A549 (cell line): ENCODE results near the gene LYZL2. TPM values are rescaled to one million over a fixed set of nuclear protein-coding genes. Genes with fewer than 3 reads are reported as not detected.
"Not testable (repeated sequence)": the region's sequence is repeated elsewhere in the genome, so short reads cannot be mapped to it uniquely, and the experiment has no call there.

Source experiments
- ATAC-seq, 2 experiments: fragments of 200-7000 bp in 1 of 2; fragments of >200 bp in 1 of 2; cut with Nextera tagmentation in 1 of 2; cut with Tn5 transposase in 1 of 2; 3 replicates each; pipeline versions ENCODE4 v1.8.0 to v1.9.1; 2018 to 2020; ENCODE audit warnings: mild to moderate bottlenecking in 1 of 2, moderate library complexity in 1 of 2
- CTCF ChIA-PET: fragments of 300-600 bp; sonication (Branson Sonifier 250); formaldehyde crosslinking; extraction: SDS; loops from one replicate; lab custom pipeline; 2021; ENCODE audit warnings: antibody characterized with exemption, inconsistent platforms; lab: Yijun Ruan, JAX
- POLR2A ChIA-PET: fragments of 350-600 bp; formaldehyde crosslinking; extraction: SDS; loops from one replicate; lab custom pipeline; 2021; ENCODE audit warnings: antibody characterized with exemption, inconsistent platforms; lab: Yijun Ruan, JAX
- DNase-seq, 2 experiments: peaks; one replicate each; pipeline versions ENCODE4 v3.0.0 to v3.0.0-alpha.2; 2011 to 2016; ENCODE audit warnings: low read depth in 1 of 2, low spot score in 1 of 2
- FAIRE-seq: peaks from 2 replicates; lab custom pipeline; 2011; peaks lifted over from hg19 to GRCh38; lab: Jason Lieb, UNC
- H3K27ac ChIP-seq, 2 experiments: fragments of >200 bp; sonication (Bioruptor Twin); formaldehyde crosslinking; 3 replicates each; pipeline ENCODE4 v1.5.1; 2016 to 2017
- H3K4me1 ChIP-seq: fragments of >200 bp; sonication (Bioruptor Twin); formaldehyde crosslinking; 3 replicates; pipeline ENCODE4 v1.6.1; 2016
- H3K4me2 ChIP-seq: fragments of >200 bp; sonication (Bioruptor Twin); formaldehyde crosslinking; 3 replicates; pipeline ENCODE4 v1.6.1; 2016
- H3K4me3 ChIP-seq: fragments of >200 bp; sonication (Bioruptor Twin); formaldehyde crosslinking; 3 replicates; pipeline ENCODE4 v1.5.1; 2016
- H3K9me3 ChIP-seq: fragments of >200 bp; sonication (Bioruptor Twin); formaldehyde crosslinking; 3 replicates; pipeline ENCODE4 v1.6.1; 2016
- BCL3 ChIP-seq: fragments of >200 bp; sonication (Bioruptor Twin); formaldehyde crosslinking; IDR thresholded peaks from 3 replicates; pipeline ENCODE4 v1.6.1; 2016
- BHLHE40 ChIP-seq: IDR thresholded peaks from 2 replicates; pipeline ENCODE4 v1.6.1; 2012; ENCODE audit warnings: low read depth, low read length, inconsistent platforms
- CBX2 ChIP-seq: fragments of 200-600 bp; sonication (generic); IDR thresholded peaks from 2 replicates; pipeline ENCODE4 v1.6.1; 2016; ENCODE audit warnings: low read depth, mild to moderate bottlenecking, borderline replicate concordance
- CHD4 ChIP-seq: fragments of 200-600 bp; sonication (generic); IDR thresholded peaks from 2 replicates; pipeline ENCODE4 v1.6.1; 2016; ENCODE audit warnings: antibody characterized with exemption, mild to moderate bottlenecking, borderline replicate concordance
- FOSB ChIP-seq: fragments of 250-450 bp; sonication (Bioruptor Pico); IDR thresholded peaks from 2 replicates; pipeline ENCODE4 v1.5.0; 2020; ENCODE audit warnings: mild to moderate bottlenecking, moderate library complexity
- FOSL2 ChIP-seq, 2 experiments: fragments of 450-650 bp in 1 of 2; fragments of >200 bp in 1 of 2; sonication (Bioruptor Twin) in 1 of 2; formaldehyde crosslinking; IDR thresholded peaks; 2 replicates each; pipeline versions ENCODE4 v1.5.0 to v1.6.1; 2016 to 2020; ENCODE audit warnings: mild to moderate bottlenecking in 1 of 2, moderate library complexity in 1 of 2
- HOXB13 ChIP-seq: fragments of 250-450 bp; sonication (Bioruptor Pico); IDR thresholded peaks from 2 replicates; pipeline ENCODE4 v1.5.0; 2020; ENCODE audit warnings: low read depth, mild to moderate bottlenecking, moderate library complexity
- HOXB5 ChIP-seq: fragments of 250-450 bp; sonication (Bioruptor Pico); IDR thresholded peaks from 2 replicates; pipeline ENCODE4 v1.5.0; 2020; ENCODE audit warnings: mild to moderate bottlenecking, moderate library complexity
- KDM1A ChIP-seq: fragments of 200-600 bp; sonication (generic); IDR thresholded peaks from 2 replicates; pipeline ENCODE4 v1.6.1; 2016; ENCODE audit warnings: low read depth, mild to moderate bottlenecking
- MAFK ChIP-seq: fragments of 450-650 bp; IDR thresholded peaks from 2 replicates; pipeline ENCODE4 v1.6.1; 2014; ENCODE audit not compliant: partially characterized antibody
- MYC ChIP-seq: IDR thresholded peaks from 2 replicates; pipeline ENCODE4 v1.6.1; 2012; ENCODE audit warnings: mild to moderate bottlenecking, inconsistent platforms, low read length, improper control_type of control experiment, borderline replicate concordance
- NFE2L2 ChIP-seq: fragments of 150-350 bp; conservative IDR thresholded peaks from 2 replicates; pipeline ENCODE4 v1.6.1; 2014; ENCODE audit warnings: low read length
- NR3C1 ChIP-seq: fragments of >200 bp; sonication (Bioruptor Twin); formaldehyde crosslinking; IDR thresholded peaks from 3 replicates; pipeline ENCODE4 v1.6.1; 2017
- RAD21 ChIP-seq, 2 experiments: fragments of >200 bp in 1 of 2; sonication (Bioruptor Twin) in 1 of 2; formaldehyde crosslinking in 1 of 2; IDR thresholded peaks in 1 of 2; conservative IDR thresholded peaks in 1 of 2; 2 replicates in 1 of 2; 3 replicates in 1 of 2; pipeline ENCODE4 v1.6.1; 2012 to 2018; ENCODE audit warnings: inconsistent platforms in 1 of 2
- RARB ChIP-seq: fragments of 250-450 bp; sonication (Bioruptor Pico); IDR thresholded peaks from 2 replicates; pipeline ENCODE4 v1.8.0; 2021; ENCODE audit warnings: mild to moderate bottlenecking, moderate library complexity
- TFCP2L1 ChIP-seq: fragments of 250-450 bp; sonication (Bioruptor Pico); IDR thresholded peaks from 2 replicates; pipeline ENCODE4 v1.5.0; 2021; ENCODE audit warnings: mild to moderate bottlenecking
- TP53 ChIP-seq: fragments of 250-450 bp; sonication (Bioruptor Pico); IDR thresholded peaks from 2 replicates; pipeline ENCODE4 v1.5.0; 2021; ENCODE audit warnings: mild to moderate bottlenecking, moderate library complexity
- ZC3H11A ChIP-seq: fragments of 450-650 bp; IDR thresholded peaks from 2 replicates; pipeline ENCODE4 v1.6.1; 2014; ENCODE audit warnings: antibody characterized with exemption, mild to moderate bottlenecking
- ZFP36 ChIP-seq: fragments of 450-650 bp; IDR thresholded peaks from 2 replicates; pipeline ENCODE4 v1.6.1; 2014; ENCODE audit warnings: borderline replicate concordance; ENCODE audit not compliant: partially characterized antibody
- WGBS: methylation state at CpG from one replicate; pipeline ENCODE4 v1.1.6; 2017; ENCODE audit errors: missing lambda C conversion rate; 5-methylcytosine and 5-hydroxymethylcytosine counted together
- polyA plus RNA-seq, 4 experiments: library from polyadenylated mRNA; depleted of rRNA in 3 of 4; stranded (reverse); fragments of >200 nt; fragmentation: RNase III in 1 of 4; extraction: RNeasy Plus Mini Kit Qiagen cat#74134 plus additional on column Dnase treatment in 1 of 4; gene quantifications; 2 replicates in 3 of 4; 3 replicates in 1 of 4; pipeline ENCODE4 v1.2.3, GENCODE V29; 2011 to 2017
- TF ChIP-seq, protein P1 (sequence below): fragments of 200-600 bp; sonication (generic); IDR thresholded peaks from 2 replicates; pipeline ENCODE4 v1.6.1; 2016; ENCODE audit warnings: antibody characterized with exemption, mild to moderate bottlenecking, moderate library complexity

Gene LYZL2
- polyA plus RNA-seq, 2 of the 4 experiments (the other 2 are of a cell fraction): not detected

DNA sequence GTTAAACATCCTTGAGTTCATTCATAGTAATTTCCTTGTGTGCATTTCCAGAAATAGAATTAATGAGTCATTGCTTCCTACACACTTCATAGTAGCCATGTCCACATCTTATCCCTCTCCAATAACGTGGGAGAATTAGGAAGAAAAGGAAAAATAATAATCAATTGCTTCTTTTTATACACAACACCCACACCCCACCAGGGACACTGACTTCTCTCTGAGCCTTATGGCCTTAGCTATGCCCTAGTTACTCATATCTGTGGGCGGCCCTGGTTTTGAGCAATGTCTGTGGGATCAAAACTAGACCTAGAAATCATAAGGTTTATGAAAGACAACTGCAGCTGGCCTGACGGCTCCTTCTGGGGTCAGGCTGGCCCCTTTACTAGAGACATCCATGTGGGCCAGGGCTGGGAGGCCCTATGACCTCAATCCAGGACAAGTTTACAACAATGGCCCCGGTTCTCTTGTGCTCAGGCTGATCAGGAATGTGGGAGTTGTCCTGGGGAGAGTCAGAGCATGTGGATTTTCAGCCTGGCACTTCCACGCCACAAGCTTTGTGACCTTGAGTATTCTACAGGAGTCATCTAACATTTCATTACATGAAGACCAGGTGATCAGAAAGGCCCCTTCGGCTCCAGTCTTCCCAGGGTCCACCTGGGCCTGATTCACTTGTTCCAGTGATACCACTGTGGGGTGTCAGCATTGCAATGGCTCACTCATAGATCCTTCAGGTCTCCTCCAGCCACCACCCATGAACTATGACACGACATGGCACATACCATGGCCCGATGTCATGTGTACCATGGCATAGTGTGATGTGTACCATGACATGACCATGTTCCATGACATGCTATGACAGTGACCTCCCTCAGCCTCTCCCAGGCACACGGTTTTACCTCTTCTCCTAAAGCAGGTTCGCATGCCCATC, 22.2 kb upstream of the LYZL2 start:
- POLR2A ChIA-PET; H3K9me3 ChIP-seq; H3K4me2 ChIP-seq; FAIRE-seq; H3K4me3 ChIP-seq; H3K27ac ChIP-seq; H3K4me1 ChIP-seq; DNase-seq; TF ChIP-seq FOSL2 (IDR thresholded peaks at IDR 0.05): not testable (repeated sequence)
- 70% methylated on average over 10 of the region's 10 CpGs for WGBS
- TF ChIP-seq FOSL2 (CRISPR knock-in tag; IDR thresholded peaks at IDR 0.05): peak; percentile 43; the same call in 1 of the 2 replicates
- ATAC-seq: peak in 1 of 2 experiments; percentile 36; a peak in 2 of 6 replicates
- CTCF ChIA-PET: interaction anchor here (1.0 to 1.8 kb wide), 2 partner anchors 12 kb away, joined by 4 to 17 read pairs; no protein-coding TSS in a partner anchor

DNA sequence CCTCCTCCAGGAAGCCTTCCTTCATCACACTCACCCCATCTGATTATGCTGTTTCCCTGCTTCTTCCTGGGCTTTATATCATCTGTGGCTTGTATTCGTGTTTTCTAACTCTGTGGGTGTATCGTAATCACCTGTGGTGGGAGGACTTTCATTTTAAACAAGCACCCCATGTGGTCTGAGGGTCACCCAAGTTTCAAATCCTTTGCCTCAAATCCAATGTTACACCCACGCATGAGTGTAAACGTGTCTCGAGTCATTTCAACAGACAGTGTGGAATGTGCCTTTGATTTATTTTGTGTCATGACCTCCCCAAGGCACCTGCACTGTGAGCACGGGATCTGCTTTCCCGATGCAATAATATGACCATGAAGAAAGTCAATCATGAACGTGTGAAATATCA, 17.5 kb upstream of the LYZL2 start:
- Histone ChIP-seq H3K27ac (no peak overlapping the region), H3K4me1 (no peaks in the 10 kb centered on the region), H3K4me3 (no peak overlapping the region), H3K4me2 (no peak overlapping the region), H3K9me3 (no peaks in the 10 kb centered on the region)
- FAIRE-seq (no peak), DNase-seq (no peak), ATAC-seq (no peak)
- ChIA-PET POLR2A (no interaction called here), CTCF (interaction anchor here (2.0 to 2.5 kb wide), 3 partner anchors 9 to 255 kb away, joined by 5 to 22 read pairs (median 7); no protein-coding TSS in a partner anchor)
- no peak for TF ChIP-seq CHD4
- no peak for TF ChIP-seq CBX2
- no peak for TF ChIP-seq RAD21 (conservative IDR thresholded peaks at IDR 0.05 in 1 of 2, IDR thresholded peaks at IDR 0.05 in 1 of 2)
- no peak for TF ChIP-seq KDM1A
- TF ChIP-seq HOXB13 (CRISPR knock-in tag): no peak
- TF ChIP-seq TFCP2L1 (CRISPR knock-in tag): no peak
- TF ChIP-seq ZFP36: no peak
- no peak for TF ChIP-seq TP53
- TF ChIP-seq BCL3: no peak
- TF ChIP-seq BHLHE40: no peak
- no peak for TF ChIP-seq ZC3H11A
- TF ChIP-seq RARB: no peak
- no peak for TF ChIP-seq MYC
- TF ChIP-seq NR3C1: no peak
- TF ChIP-seq, protein P1, sequence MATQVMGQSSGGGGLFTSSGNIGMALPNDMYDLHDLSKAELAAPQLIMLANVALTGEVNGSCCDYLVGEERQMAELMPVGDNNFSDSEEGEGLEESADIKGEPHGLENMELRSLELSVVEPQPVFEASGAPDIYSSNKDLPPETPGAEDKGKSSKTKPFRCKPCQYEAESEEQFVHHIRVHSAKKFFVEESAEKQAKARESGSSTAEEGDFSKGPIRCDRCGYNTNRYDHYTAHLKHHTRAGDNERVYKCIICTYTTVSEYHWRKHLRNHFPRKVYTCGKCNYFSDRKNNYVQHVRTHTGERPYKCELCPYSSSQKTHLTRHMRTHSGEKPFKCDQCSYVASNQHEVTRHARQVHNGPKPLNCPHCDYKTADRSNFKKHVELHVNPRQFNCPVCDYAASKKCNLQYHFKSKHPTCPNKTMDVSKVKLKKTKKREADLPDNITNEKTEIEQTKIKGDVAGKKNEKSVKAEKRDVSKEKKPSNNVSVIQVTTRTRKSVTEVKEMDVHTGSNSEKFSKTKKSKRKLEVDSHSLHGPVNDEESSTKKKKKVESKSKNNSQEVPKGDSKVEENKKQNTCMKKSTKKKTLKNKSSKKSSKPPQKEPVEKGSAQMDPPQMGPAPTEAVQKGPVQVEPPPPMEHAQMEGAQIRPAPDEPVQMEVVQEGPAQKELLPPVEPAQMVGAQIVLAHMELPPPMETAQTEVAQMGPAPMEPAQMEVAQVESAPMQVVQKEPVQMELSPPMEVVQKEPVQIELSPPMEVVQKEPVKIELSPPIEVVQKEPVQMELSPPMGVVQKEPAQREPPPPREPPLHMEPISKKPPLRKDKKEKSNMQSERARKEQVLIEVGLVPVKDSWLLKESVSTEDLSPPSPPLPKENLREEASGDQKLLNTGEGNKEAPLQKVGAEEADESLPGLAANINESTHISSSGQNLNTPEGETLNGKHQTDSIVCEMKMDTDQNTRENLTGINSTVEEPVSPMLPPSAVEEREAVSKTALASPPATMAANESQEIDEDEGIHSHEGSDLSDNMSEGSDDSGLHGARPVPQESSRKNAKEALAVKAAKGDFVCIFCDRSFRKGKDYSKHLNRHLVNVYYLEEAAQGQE: no peak
- TF ChIP-seq FOSB (CRISPR knock-in tag): no peak
- TF ChIP-seq HOXB5 (CRISPR knock-in tag): no peak
- no peak for TF ChIP-seq NFE2L2
- TF ChIP-seq MAFK: no peak
- WGBS: 67% methylated on average over 8 of the region's 8 CpGs
